Upper lobe of right lung (tissue), 1 donor: ENCODE data around the gene GJA9. TPM values are rescaled to one million over a fixed set of nuclear protein-coding genes. Genes with fewer than 3 reads are reported as not detected.

Experiments
- ATAC-seq: fragments of 200-7000 bp; cut with Tn5 transposase; one replicate; pipeline ENCODE4 v1.9.1; 2020; ENCODE audit warnings: mild to moderate bottlenecking, moderate library complexity
- DNase-seq: peaks from one replicate; pipeline ENCODE4 v3.0.0-alpha.2; 2020
- H3K27ac ChIP-seq: fragments of 200-600 bp; one replicate; pipeline ENCODE4 v1.8.0; 2022
- H3K27me3 ChIP-seq: fragments of 200-600 bp; one replicate; pipeline ENCODE4 v1.8.0; 2022; ENCODE audit warnings: mild to moderate bottlenecking
- H3K36me3 ChIP-seq: fragments of 200-600 bp; one replicate; pipeline ENCODE4 v1.8.0; 2022
- H3K4me1 ChIP-seq: fragments of 200-600 bp; one replicate; pipeline ENCODE4 v1.8.0; 2022
- H3K4me3 ChIP-seq: fragments of 200-600 bp; one replicate; pipeline ENCODE4 v1.8.0; 2022; ENCODE audit warnings: mild to moderate bottlenecking
- H3K9me3 ChIP-seq: fragments of 200-600 bp; one replicate; pipeline ENCODE4 v1.8.0; 2022
- intact Hi-C: fragments of 100-400 bp; cut with DNase I; formaldehyde crosslinking; loops from one replicate; pipeline ENCODE4 v1.11.0; 2022
- total RNA-seq: library from RNA; stranded (reverse); fragmentation: NEBNext Ultra II Directional; extraction: Animal tissue kit (Norgen Biotek cat#: 25700); gene quantifications from one replicate; pipeline ENCODE4 v1.2.1, GENCODE V29; 2021
- TF ChIP-seq, protein P1 (sequence below): fragments of 200-600 bp; IDR thresholded peaks from one replicate; pipeline ENCODE4 v1.8.0; 2022; ENCODE audit warnings: antibody characterized with exemption
- donor health status: DM: no; HTN: yes; CAD: no; lungs with severe emphysema.

The GJA9 gene
- total RNA-seq, 1 donor from 2014 or later, result not detected

DNA sequence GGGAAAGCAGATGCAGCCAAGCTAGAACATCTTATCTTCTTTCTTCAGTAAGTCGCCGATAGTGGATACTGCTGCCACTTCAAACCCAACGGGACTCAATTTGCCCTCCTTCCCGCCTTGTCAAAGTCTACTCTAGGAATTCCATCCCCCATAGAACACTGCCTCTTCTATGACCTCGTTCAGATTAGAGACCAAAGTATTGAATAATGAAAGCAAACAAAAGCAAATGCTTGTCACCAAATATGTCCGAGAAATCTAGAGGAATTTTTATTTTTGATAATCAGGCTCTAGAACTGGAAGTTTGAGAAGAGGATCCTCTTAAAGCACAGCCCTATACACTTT, 21.0 kb downstream of the GJA9 start:
- DNase-seq (no peak), ATAC-seq (no peak)
- Histone ChIP-seq H3K27me3 (no peaks in the 10 kb centered on the region), H3K9me3 (no peaks in the 10 kb centered on the region), H3K4me1 (peaks cover 44% of the 10 kb centered on the region), H3K36me3 (peaks cover 24% of the 10 kb centered on the region), H3K27ac (peak overlapping the region; percentile 72), H3K4me3 (peak overlapping the region; percentile 92)
- TF ChIP-seq, protein P1, sequence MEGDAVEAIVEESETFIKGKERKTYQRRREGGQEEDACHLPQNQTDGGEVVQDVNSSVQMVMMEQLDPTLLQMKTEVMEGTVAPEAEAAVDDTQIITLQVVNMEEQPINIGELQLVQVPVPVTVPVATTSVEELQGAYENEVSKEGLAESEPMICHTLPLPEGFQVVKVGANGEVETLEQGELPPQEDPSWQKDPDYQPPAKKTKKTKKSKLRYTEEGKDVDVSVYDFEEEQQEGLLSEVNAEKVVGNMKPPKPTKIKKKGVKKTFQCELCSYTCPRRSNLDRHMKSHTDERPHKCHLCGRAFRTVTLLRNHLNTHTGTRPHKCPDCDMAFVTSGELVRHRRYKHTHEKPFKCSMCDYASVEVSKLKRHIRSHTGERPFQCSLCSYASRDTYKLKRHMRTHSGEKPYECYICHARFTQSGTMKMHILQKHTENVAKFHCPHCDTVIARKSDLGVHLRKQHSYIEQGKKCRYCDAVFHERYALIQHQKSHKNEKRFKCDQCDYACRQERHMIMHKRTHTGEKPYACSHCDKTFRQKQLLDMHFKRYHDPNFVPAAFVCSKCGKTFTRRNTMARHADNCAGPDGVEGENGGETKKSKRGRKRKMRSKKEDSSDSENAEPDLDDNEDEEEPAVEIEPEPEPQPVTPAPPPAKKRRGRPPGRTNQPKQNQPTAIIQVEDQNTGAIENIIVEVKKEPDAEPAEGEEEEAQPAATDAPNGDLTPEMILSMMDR, result no peak
- intact Hi-C loops, result no loop called here

- peaks cover 24% of the 10 kb centered on the region for H3K36me3 ChIP-seq
- intact Hi-C loops, result no loop called here
- TF ChIP-seq, protein P1, result no peak
- H3K27me3 ChIP-seq, result no peaks in the 10 kb centered on the region
- peak; percentile 99 for ATAC-seq
- no peaks in the 10 kb centered on the region for H3K9me3 ChIP-seq
- H3K4me1 ChIP-seq, result peaks cover 44% of the 10 kb centered on the region
- peak within 1 kb of the TSS; percentile 92 for H3K4me3 ChIP-seq
- H3K27ac ChIP-seq, result peak within 1 kb of the TSS; percentile 82
- peak; percentile 100 for DNase-seq
Measured at GRCh38 chr1:38859561-38860453, 21.6 kb downstream of the GJA9 start, which contains the start of gene RRAGC. TSS of gene RRAGC (minus strand) at chr1:38859772. CDS start at chr1:38859646, 126 bp downstream.

DNA sequence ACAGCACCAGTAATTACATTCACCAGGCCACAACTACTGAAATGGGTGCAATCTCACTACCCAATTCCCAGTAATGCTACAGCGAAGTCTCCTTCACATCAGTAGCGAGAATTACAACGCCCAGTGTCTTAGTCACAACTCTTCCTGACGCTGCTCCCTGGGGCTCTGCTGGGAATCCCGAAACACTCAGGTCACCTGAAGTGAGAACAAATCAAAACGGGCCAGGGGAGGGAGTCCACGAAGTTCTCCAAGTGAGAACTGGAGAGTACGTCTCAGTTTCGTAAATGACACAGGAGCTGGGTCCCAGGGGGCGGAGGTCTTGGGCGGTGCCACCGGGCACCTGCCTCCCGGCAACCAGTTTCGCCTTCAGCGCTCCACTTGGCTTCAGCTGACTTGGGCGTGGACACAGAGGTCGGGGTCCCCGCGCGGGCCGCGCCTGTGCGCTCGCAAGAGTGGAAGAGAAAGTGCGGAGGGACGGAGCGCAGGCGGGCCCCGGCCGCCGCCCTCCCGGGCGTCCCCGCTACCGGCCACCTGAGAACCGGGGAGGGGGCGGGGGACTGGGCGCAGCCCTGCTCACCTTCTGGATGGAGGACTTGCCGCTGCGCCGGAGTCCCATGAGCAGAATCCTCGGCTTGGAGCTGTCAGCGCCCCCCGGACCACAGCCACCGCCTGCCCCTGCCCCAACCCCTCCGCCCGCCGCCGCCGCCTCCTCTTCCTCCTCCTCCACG, 22.4 kb downstream of the GJA9 start:
- Histone ChIP-seq H3K4me3 (peak overlapping the region; percentile 92), H3K36me3 (peaks cover 29% of the 10 kb centered on the region), H3K9me3 (no peaks in the 10 kb centered on the region), H3K4me1 (peaks cover 44% of the 10 kb centered on the region), H3K27ac (peak overlapping the region; percentile 82), H3K27me3 (no peaks in the 10 kb centered on the region)
- intact Hi-C loops, result no loop called here
- TF ChIP-seq, protein P1, result no peak
- DNase-seq (peak; percentile 87), ATAC-seq (peak; percentile 59)

GRCh38 chr1:38852780-38853179, 28.6 kb downstream of the GJA9 start:
- TF ChIP-seq, protein P1, result no peak
- H3K4me3 ChIP-seq, result no peak overlapping the region
- intact Hi-C loops, result no loop called here
- H3K27me3 ChIP-seq, result no peaks in the 10 kb centered on the region
- H3K9me3 ChIP-seq, result no peaks in the 10 kb centered on the region
- peaks cover 87% of the 10 kb centered on the region for H3K36me3 ChIP-seq
- no peak for DNase-seq
- peaks cover 17% of the 10 kb centered on the region for H3K4me1 ChIP-seq
- no peak overlapping the region for H3K27ac ChIP-seq
- no peak for ATAC-seq

- Histone ChIP-seq H3K27me3 (no peaks in the 10 kb centered on the region), H3K4me3 (no peak overlapping the region), H3K4me1 (no peaks in the 10 kb centered on the region), H3K36me3 (peaks cover 97% of the 10 kb centered on the region), H3K9me3 (no peaks in the 10 kb centered on the region), H3K27ac (no peak overlapping the region)
- no peak for DNase-seq
- TF ChIP-seq, protein P1, result no peak
- intact Hi-C loops, result no loop called here
- ATAC-seq, result peak; percentile 71
Measured at GRCh38 chr1:38848071-38848470, 33.3 kb downstream of the GJA9 start.
